ENCODE data around the gene FARS2. TPM values are rescaled to one million over a fixed set of nuclear protein-coding genes. Genes with fewer than 3 reads are reported as not detected.
A peak's percentile ranks its signal among the peaks of the same experiment; 100 is the strongest.

FARS2 gene
- total RNA-seq, 2 donors from 2014 or later = 16.2 to 18.3 TPM

DNA sequence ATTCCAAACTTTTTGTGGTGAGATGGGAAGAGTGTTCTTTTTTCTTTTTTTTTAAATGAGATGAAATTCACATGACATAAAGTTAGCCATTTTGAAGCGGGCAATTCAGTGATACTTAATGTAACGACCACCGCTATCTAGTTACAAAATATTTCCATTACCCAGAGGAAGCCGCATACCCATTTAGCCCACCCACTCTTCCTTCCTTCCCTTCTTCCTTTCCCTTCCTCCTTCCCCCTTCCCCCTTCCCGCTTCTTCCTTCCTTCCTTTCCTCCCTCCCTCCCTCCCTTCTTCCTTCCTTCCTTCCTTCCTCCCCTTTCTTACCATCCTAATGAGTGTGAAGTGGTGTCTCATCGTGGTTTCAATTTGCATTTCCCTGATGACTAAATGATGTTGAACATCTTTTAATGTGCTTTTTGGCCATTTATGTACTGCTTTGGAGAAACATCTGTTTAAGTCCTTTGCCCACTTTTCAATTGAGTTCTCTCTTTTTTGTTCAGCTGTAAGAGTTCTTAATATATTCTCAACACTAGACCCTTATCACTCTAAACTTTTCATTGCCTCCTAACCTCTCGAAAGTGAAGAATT lies 371.1 kb downstream of the FARS2 start:
- Mint-ChIP-seq H3K4me3 (no peak overlapping the region), H3K36me3 (ENCODE audit: low read depth) (no peaks in the 10 kb centered on the region)
- H3K27ac ChIP-seq (ENCODE audit: low read depth, low read length) = no peak overlapping the region

GRCh38 chr6:5634525-5634924 lies 373.2 kb downstream of the FARS2 start:
- Histone ChIP-seq H3K27ac (ENCODE audit: low read depth, low read length) (no peak overlapping the region), H3K9me3 (ENCODE audit: control insufficient read depth, low read length) (peaks cover 1% of the 10 kb centered on the region), H3K27me3 (ENCODE audit: control insufficient read depth, insufficient read depth, low read length, poor library complexity, severe bottlenecking) (no peaks in the 10 kb centered on the region), H3K4me1 (ENCODE audit: control insufficient read depth, insufficient read depth, low read length) (peaks cover 12% of the 10 kb centered on the region), H3K36me3 (ENCODE audit: control insufficient read depth, insufficient read depth, low read length) (no peaks in the 10 kb centered on the region), H3K9ac (ENCODE audit: extremely low read depth, low read length, poor library complexity, severe bottlenecking) (no peak overlapping the region), H3K4me3 (ENCODE audit: low read length) (no peak overlapping the region)
- peaks cover 22% of the 10 kb centered on the region for H3K4me1 Mint-ChIP-seq
- H3K27ac Mint-ChIP-seq = no peak overlapping the region
- no peak overlapping the region for H3K4me3 Mint-ChIP-seq
- 85 to 100% methylated on average over 2 to 4 of the region's 4 CpGs for WGBS, 2 experiments (ENCODE audit: insufficient coverage in 1 of 2, insufficient read length in 1 of 2)
- no peaks in the 10 kb centered on the region for H3K36me3 Mint-ChIP-seq (ENCODE audit: low read depth)
- TF ChIP-seq, protein P1, sequence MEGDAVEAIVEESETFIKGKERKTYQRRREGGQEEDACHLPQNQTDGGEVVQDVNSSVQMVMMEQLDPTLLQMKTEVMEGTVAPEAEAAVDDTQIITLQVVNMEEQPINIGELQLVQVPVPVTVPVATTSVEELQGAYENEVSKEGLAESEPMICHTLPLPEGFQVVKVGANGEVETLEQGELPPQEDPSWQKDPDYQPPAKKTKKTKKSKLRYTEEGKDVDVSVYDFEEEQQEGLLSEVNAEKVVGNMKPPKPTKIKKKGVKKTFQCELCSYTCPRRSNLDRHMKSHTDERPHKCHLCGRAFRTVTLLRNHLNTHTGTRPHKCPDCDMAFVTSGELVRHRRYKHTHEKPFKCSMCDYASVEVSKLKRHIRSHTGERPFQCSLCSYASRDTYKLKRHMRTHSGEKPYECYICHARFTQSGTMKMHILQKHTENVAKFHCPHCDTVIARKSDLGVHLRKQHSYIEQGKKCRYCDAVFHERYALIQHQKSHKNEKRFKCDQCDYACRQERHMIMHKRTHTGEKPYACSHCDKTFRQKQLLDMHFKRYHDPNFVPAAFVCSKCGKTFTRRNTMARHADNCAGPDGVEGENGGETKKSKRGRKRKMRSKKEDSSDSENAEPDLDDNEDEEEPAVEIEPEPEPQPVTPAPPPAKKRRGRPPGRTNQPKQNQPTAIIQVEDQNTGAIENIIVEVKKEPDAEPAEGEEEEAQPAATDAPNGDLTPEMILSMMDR (conservative IDR thresholded peaks at IDR 0.05) = no peak
- DNase-seq = no peak
- H3K27me3 Mint-ChIP-seq (ENCODE audit: insufficient read depth) = no peaks in the 10 kb centered on the region
- H3K9me3 Mint-ChIP-seq = peaks cover 2% of the 10 kb centered on the region

More for the DNA sequence above, 371.1 kb downstream of the FARS2 start:
- Histone ChIP-seq H3K4me3 (ENCODE audit: low read length) (no peak overlapping the region), H3K9me3 (ENCODE audit: control insufficient read depth, low read length) (no peaks in the 10 kb centered on the region), H3K4me1 (ENCODE audit: control insufficient read depth, insufficient read depth, low read length) (peaks cover 4% of the 10 kb centered on the region), H3K27me3 (ENCODE audit: control insufficient read depth, insufficient read depth, low read length, poor library complexity, severe bottlenecking) (no peaks in the 10 kb centered on the region), H3K9ac (ENCODE audit: extremely low read depth, low read length, poor library complexity, severe bottlenecking) (no peak overlapping the region), H3K36me3 (ENCODE audit: control insufficient read depth, insufficient read depth, low read length) (no peaks in the 10 kb centered on the region)
- H3K27ac Mint-ChIP-seq = no peak overlapping the region
- TF ChIP-seq, protein P1 (conservative IDR thresholded peaks at IDR 0.05) = no peak
- H3K9me3 Mint-ChIP-seq = no peaks in the 10 kb centered on the region
- peaks cover 11% of the 10 kb centered on the region for H3K4me1 Mint-ChIP-seq
- DNase-seq = no peak
- WGBS, 2 experiments (ENCODE audit: insufficient coverage in 1 of 2, insufficient read length in 1 of 2) = 78 to 100% methylated on average over 2 to 7 of the region's 7 CpGs
- H3K27me3 Mint-ChIP-seq (ENCODE audit: insufficient read depth) = no peaks in the 10 kb centered on the region

DNA sequence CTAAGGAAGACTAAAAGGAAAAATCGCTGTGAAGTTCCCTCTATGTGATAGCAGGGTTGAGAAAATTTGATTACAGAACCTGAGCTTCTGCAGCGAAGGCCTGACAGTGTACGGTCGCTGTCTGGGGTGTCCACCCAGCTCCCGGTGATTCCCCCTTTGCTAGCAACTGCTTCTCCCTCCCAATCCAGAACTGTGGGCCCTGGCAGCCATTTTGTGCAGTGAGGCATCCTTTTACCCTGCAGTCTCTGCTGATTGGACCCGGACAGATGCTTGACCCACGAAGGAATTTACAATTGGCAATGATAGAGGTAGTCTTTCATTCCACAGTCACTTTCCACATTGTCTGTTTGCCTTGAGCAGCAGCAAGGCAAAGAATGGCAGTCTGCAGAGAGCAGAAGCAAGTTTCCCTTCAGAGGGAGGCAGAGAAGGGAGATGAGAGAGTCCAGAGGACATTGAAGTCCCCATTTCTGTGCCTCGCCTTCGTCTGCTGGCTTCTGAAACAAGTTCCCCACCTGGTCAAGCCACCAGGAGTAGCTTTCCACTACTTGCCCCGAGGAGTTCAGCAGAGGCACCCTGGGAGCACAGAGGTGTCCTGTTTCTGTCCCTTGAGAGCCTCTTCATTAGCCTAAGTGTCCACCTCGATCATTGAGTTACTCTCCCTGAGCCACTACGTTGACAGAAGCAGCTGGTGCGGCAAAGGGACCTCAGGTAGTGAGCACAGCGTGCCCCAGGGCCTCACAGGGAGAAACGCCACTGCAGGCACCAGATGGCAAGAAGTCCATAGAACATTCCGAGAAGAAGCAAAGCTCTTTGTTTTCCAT lies 375.1 kb downstream of the FARS2 start:
- H3K36me3 Mint-ChIP-seq (ENCODE audit: low read depth) = peaks cover 12% of the 10 kb centered on the region
- H3K4me3 ChIP-seq (ENCODE audit: low read length) = no peak overlapping the region
- no peak overlapping the region for H3K27ac ChIP-seq (ENCODE audit: low read depth, low read length)
- H3K9me3 ChIP-seq (ENCODE audit: control insufficient read depth, low read length) = peaks cover 16% of the 10 kb centered on the region
- H3K4me1 Mint-ChIP-seq = peaks cover 22% of the 10 kb centered on the region
- TF ChIP-seq, protein P1 (conservative IDR thresholded peaks at IDR 0.05) = no peak
- H3K27me3 ChIP-seq (ENCODE audit: control insufficient read depth, insufficient read depth, low read length, poor library complexity, severe bottlenecking) = no peaks in the 10 kb centered on the region
- H3K27me3 Mint-ChIP-seq (ENCODE audit: insufficient read depth) = no peaks in the 10 kb centered on the region
- no peak overlapping the region for H3K27ac Mint-ChIP-seq
- 93 to 94% methylated on average over 12 to 16 of the region's 16 CpGs for WGBS, 2 experiments (ENCODE audit: insufficient coverage in 1 of 2, insufficient read length in 1 of 2)
- H3K9ac ChIP-seq (ENCODE audit: extremely low read depth, low read length, poor library complexity, severe bottlenecking) = no peak overlapping the region
- H3K4me3 Mint-ChIP-seq = no peak overlapping the region
- peaks cover 12% of the 10 kb centered on the region for H3K4me1 ChIP-seq (ENCODE audit: control insufficient read depth, insufficient read depth, low read length)
- H3K9me3 Mint-ChIP-seq = peaks cover 20% of the 10 kb centered on the region
- no peaks in the 10 kb centered on the region for H3K36me3 ChIP-seq (ENCODE audit: control insufficient read depth, insufficient read depth, low read length)
- peak; percentile 54 for DNase-seq
